Stomach (tissue), 4 donors: ENCODE results near the gene DIPK1C.

Experiments
- CTCF ChIP-seq, 7 experiments: fragments of 450-650 bp in 4 of 7; fragments of 200-600 bp in 3 of 7; sonication (generic) in 3 of 7; IDR thresholded peaks; one replicate each; pipeline ENCODE4 v1.5.1; 2016 to 2019; ENCODE audit warnings: antibody characterized with exemption in 7 of 7, control low read depth in 2 of 7, mild to moderate bottlenecking in 1 of 7
- EP300 ChIP-seq: sonication (generic); formaldehyde crosslinking; IDR thresholded peaks from one replicate; pipeline ENCODE4 v1.6.1; 2017; ENCODE audit warnings: antibody characterized with exemption
- POLR2A ChIP-seq, 4 donors: fragments of 450-650 bp; IDR thresholded peaks; one replicate each; pipeline ENCODE4 v1.6.1; 2016; ENCODE audit warnings: antibody characterized with exemption in 4 of 4, control low read depth in 2 of 4, mild to moderate bottlenecking in 1 of 4, moderate library complexity in 1 of 4
- POLR2AphosphoS5 ChIP-seq, 3 donors: sonication (generic); formaldehyde crosslinking; IDR thresholded peaks; one replicate each; pipeline ENCODE4 v1.6.1; 2016; ENCODE audit warnings: antibody characterized with exemption in 3 of 3

- TF ChIP-seq POLR2A (IDR thresholded peaks at IDR 0.05) (no peak), POLR2AphosphoS5 (IDR thresholded peaks at IDR 0.05) (no peak), CTCF (IDR thresholded peaks at IDR 0.05) (no peak), EP300 (no peak)
These were observed 3.4 kb downstream of the DIPK1C start for GRCh38 chr18:74453642-74454198.
